GM12878 (cell line): Measurements from ENCODE around the gene CXCL8. TPM values are rescaled to one million over a fixed set of nuclear protein-coding genes. Genes with fewer than 3 reads are reported as not detected.
A peak's percentile ranks its signal among the peaks of the same experiment; 100 is the strongest.

Experiments used
- ATAC-seq: fragments of 200-7000 bp; cut with Tn5 transposase; 3 replicates; pipeline ENCODE4 v1.9.1; 2020; ENCODE audit warnings: mild to moderate bottlenecking, moderate library complexity
- BruUV-seq: library from RNA; stranded (reverse); fragments of 400-500 nt; replicated peaks from 2 replicates; lab custom pipeline; 2021; lab: Mats Ljungman, UMichigan
- CTCF ChIA-PET: fragments of 300-600 bp; sonication (Branson Sonifier 250); formaldehyde crosslinking; extraction: SDS; loops from one replicate; lab custom pipeline; 2021; ENCODE audit warnings: inconsistent platforms; lab: Yijun Ruan, JAX
- POLR2A ChIA-PET: fragments of 350-600 bp; formaldehyde crosslinking; extraction: SDS; loops from one replicate; lab custom pipeline; 2021; ENCODE audit warnings: inconsistent platforms; lab: Charles Lee
- RAD21 ChIA-PET: fragments of 300-600 bp; sonication (Branson Sonifier 250); formaldehyde crosslinking; loops from one replicate; lab custom pipeline; 2023; ENCODE audit warnings: antibody characterized with exemption; ENCODE audit not compliant: unreplicated experiment; lab: Charles Lee
- SMC1A ChIA-PET: fragments of 300-600 bp; sonication (Branson Sonifier 250); formaldehyde crosslinking; loops from one replicate; lab custom pipeline; 2023; ENCODE audit not compliant: unreplicated experiment, uncharacterized antibody; lab: Charles Lee
- DNase-seq: peaks from one replicate; pipeline ENCODE4 v3.0.0-alpha.2; 2011; ENCODE audit warnings: low read depth, low spot score
- FAIRE-seq: peaks from 3 replicates; lab custom pipeline; 2011; peaks lifted over from hg19 to GRCh38; lab: Jason Lieb, UNC
- H2AFZ ChIP-seq: 2 replicates; pipeline ENCODE4 v1.6.0; 2011; ENCODE audit warnings: low read depth, low read length, control low read depth; ENCODE audit not compliant: control insufficient read depth
- H3K27ac ChIP-seq: 2 replicates; pipeline ENCODE4 v1.5.1; 2011; ENCODE audit warnings: control low read depth; ENCODE audit not compliant: control insufficient read depth, insufficient read depth
- H3K27me3 ChIP-seq, 2 experiments: replicated peaks in 1 of 2; 2 replicates each; pipeline versions ENCODE4 v1.6.0 to v1.6.1; 2011; ENCODE audit warnings: low read length in 1 of 2; ENCODE audit not compliant: control insufficient read depth in 2 of 2, insufficient read depth in 2 of 2
- H3K36me3 ChIP-seq, 2 experiments: 2 replicates each; pipeline ENCODE4 v1.5.1; 2011; ENCODE audit warnings: low read length in 1 of 2; ENCODE audit not compliant: control insufficient read depth in 2 of 2, insufficient read depth in 2 of 2
- H3K4me1 ChIP-seq: 2 replicates; pipeline ENCODE4 v1.6.1; 2011; ENCODE audit warnings: mild to moderate bottlenecking, low read length, moderate library complexity, mixed read lengths; ENCODE audit not compliant: control insufficient read depth, insufficient read depth
- H3K4me2 ChIP-seq: 2 replicates; pipeline ENCODE4 v1.6.0; 2011; ENCODE audit warnings: control low read depth; ENCODE audit not compliant: control insufficient read depth, insufficient read depth
- H3K4me3 ChIP-seq: fragments of 200-600 bp; sonication (generic); 2 replicates; pipeline ENCODE4 v1.5.1; 2016
- H3K79me2 ChIP-seq: 2 replicates; pipeline ENCODE4 v1.6.0; 2011; ENCODE audit warnings: low read length; ENCODE audit not compliant: control insufficient read depth, insufficient read depth
- H3K9ac ChIP-seq: 2 replicates; pipeline ENCODE4 v1.8.0; 2011; ENCODE audit warnings: low read length, control low read depth, mixed read lengths; ENCODE audit not compliant: control insufficient read depth, insufficient read depth
- H3K9me3 ChIP-seq: replicated peaks from 3 replicates; pipeline ENCODE4 v1.5.1; 2011; ENCODE audit warnings: mild to moderate bottlenecking, low read length; ENCODE audit not compliant: control insufficient read depth, insufficient read depth
- H4K20me1 ChIP-seq: 2 replicates; pipeline ENCODE4 v1.6.0; 2011; ENCODE audit not compliant: control insufficient read depth, insufficient read depth
- CEBPB ChIP-seq, 2 experiments: fragments of 150-350 bp in 1 of 2; IDR thresholded peaks; 2 replicates each; pipeline ENCODE4 v1.6.1; 2012 to 2014; ENCODE audit warnings: low read depth in 2 of 2, low read length in 2 of 2, borderline replicate concordance in 1 of 2, inconsistent platforms in 1 of 2
- CREB1 ChIP-seq: IDR thresholded peaks from 2 replicates; pipeline ENCODE4 v1.6.1; 2012; ENCODE audit warnings: low read depth, mild to moderate bottlenecking, inconsistent platforms
- CTCF ChIP-seq, 3 experiments: IDR thresholded peaks in 2 of 3; conservative IDR thresholded peaks in 1 of 3; 2 replicates each; pipeline ENCODE4 v1.5.1; 2011; ENCODE audit warnings: low read depth in 3 of 3, low read length in 3 of 3, mild to moderate bottlenecking in 3 of 3, control low read depth in 2 of 3, moderate library complexity in 2 of 3, inconsistent platforms in 1 of 3, mixed read lengths in 1 of 3; ENCODE audit not compliant: control insufficient read depth in 2 of 3, insufficient read depth in 1 of 3; ENCODE audit errors: extremely low read depth in 1 of 3
- FOXM1 ChIP-seq: IDR thresholded peaks from 2 replicates; pipeline ENCODE4 v1.6.1; 2012; ENCODE audit warnings: low read depth, mild to moderate bottlenecking, inconsistent platforms, low read length, moderate library complexity
- IRF5 ChIP-seq: fragments of 450-650 bp; IDR thresholded peaks from 2 replicates; pipeline ENCODE4 v1.6.1; 2017; ENCODE audit warnings: borderline replicate concordance
- KDM1A ChIP-seq: fragments of 200-600 bp; sonication (generic); IDR thresholded peaks from 2 replicates; pipeline ENCODE4 v1.6.1; 2016; ENCODE audit warnings: borderline replicate concordance
- NR2C2 ChIP-seq: IDR thresholded peaks from 2 replicates; pipeline ENCODE4 v1.6.1; 2011; ENCODE audit warnings: borderline replicate concordance, low read depth; ENCODE audit not compliant: control insufficient read depth, insufficient read length
- RCOR1 ChIP-seq: conservative IDR thresholded peaks from 2 replicates; pipeline ENCODE4 v1.6.1; 2012; ENCODE audit warnings: low read depth, low read length, improper control_type of control experiment
- TARDBP ChIP-seq: IDR thresholded peaks from 2 replicates; pipeline ENCODE4 v1.6.1; 2016; ENCODE audit warnings: borderline replicate concordance
- YY1 ChIP-seq: IDR thresholded peaks from 2 replicates; pipeline ENCODE4 v1.6.1; 2011; ENCODE audit warnings: low read depth, mild to moderate bottlenecking, low read length
- ZNF217 ChIP-seq: fragments of 450-650 bp; IDR thresholded peaks from 2 replicates; pipeline ENCODE4 v1.6.1; 2017; ENCODE audit warnings: antibody characterized with exemption, mild to moderate bottlenecking
- ZZZ3 ChIP-seq: IDR thresholded peaks from 2 replicates; pipeline ENCODE4 v1.6.1; 2011; ENCODE audit warnings: low read depth; ENCODE audit not compliant: control insufficient read depth, insufficient read length
- WGBS: methylation state at CpG from one replicate; pipeline ENCODE4 v1.1.6; 2016; ENCODE audit warnings: low lambda C conversion rate; ENCODE audit not compliant: insufficient replicate concordance, insufficient coverage; ENCODE audit errors: missing lambda C conversion rate; 5-methylcytosine and 5-hydroxymethylcytosine counted together
- in situ Hi-C: fragments of 300-500 bp; cut with MboI; formaldehyde crosslinking; loops from 9 replicates; pipeline ENCODE4 v1.14.3; 2018; ENCODE audit warnings: mixed read lengths
- intact Hi-C: fragments of 100-400 bp; cut with micrococcal nuclease; formaldehyde crosslinking; loops from one replicate; pipeline ENCODE4 v1.14.2; 2022; ENCODE audit not compliant: unreplicated experiment
- polyA plus RNA-seq, 11 experiments: library from polyadenylated mRNA; depleted of rRNA in 4 of 11; unstranded in 6 of 11; stranded (reverse) in 5 of 11; fragments of >200 nt; fragmentation: Nextera tagmentation in 4 of 11; fragmentation: Illumina TruSeq in 1 of 11; extraction: Ambion mirVana in 4 of 11; extraction: Trizol in 1 of 11; gene quantifications; 1 replicate in 1 of 11; 2 replicates in 10 of 11; pipeline versions ENCODE4 v1.2.1 to v1.2.3, GENCODE V29; 2011 to 2016; ENCODE audit warnings: inconsistent platforms in 2 of 11, missing spikeins in 2 of 11, low read depth in 1 of 11
- total RNA-seq, 4 experiments: library from RNA; depleted of rRNA in 3 of 4; stranded (reverse); fragments of >200 nt in 3 of 4; fragmentation: Illumina TruSeq in 1 of 4; extraction: Trizol in 1 of 4; gene quantifications; 2 replicates each; pipeline versions ENCODE4 v1.2.1 to v1.2.3, GENCODE V29; 2013 to 2021
- TF ChIP-seq, protein P1 (sequence below): IDR thresholded peaks from 2 replicates; pipeline ENCODE4 v1.6.1; 2011; ENCODE audit warnings: mild to moderate bottlenecking, low read depth, low read length, moderate library complexity; ENCODE audit not compliant: insufficient replicate concordance

The CXCL8 gene
- total and polyA plus RNA-seq, 10 of the 15 experiments (the other 5 are each of a cell fraction or from before 2014, with no cell fraction given) = 0.09 to 0.36 (median 0.19) TPM; not detected in 1

DNA sequence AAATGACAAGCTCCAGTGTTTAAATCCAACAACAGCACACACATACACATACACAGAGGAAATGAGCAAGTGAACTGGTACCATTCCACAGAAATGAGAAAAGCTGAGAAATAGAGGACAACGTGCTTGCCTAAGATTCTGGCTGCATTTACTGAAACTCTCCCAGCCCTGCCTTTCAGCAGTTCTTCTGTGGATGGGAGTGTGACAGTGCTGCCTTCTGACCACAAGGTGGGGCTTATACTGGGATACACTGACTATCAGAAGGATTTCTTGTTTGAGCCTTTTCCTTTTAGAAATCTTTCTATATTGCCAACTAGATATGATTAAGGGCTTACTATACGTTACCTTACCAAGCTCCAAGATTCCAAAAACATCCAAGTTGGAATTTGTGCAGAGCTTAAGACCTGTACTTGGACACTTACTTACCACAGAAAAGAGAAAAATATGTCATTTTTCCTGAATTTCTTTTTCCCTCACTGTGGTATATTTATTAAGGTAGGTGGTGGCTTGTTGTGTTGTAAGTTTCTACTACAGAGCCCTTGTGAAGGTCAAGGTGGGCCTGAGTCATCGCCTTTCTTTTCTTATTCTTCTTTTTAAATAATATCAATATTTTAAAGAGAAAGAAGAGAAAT, 10.7 kb upstream of the CXCL8 start (continued):
- peak; percentile 67 to 79 (median 73) for TF ChIP-seq CTCF (IDR thresholded peaks at IDR 0.05 in 2 of 3, conservative IDR thresholded peaks at IDR 0.05 in 1 of 3; ENCODE audit: control insufficient read depth in 2 of 3, extremely low read depth in 1 of 3, insufficient read depth in 1 of 3, low read depth in 3 of 3, low read length in 3 of 3)

- no peak for FAIRE-seq
- Histone ChIP-seq H2AFZ (no peak overlapping the region), H3K9me3 (no peaks in the 10 kb centered on the region; the same call in 1 of the 3 replicates), H4K20me1 (no peaks in the 10 kb centered on the region), H3K27me3 (no peaks in the 10 kb centered on the region), H3K79me2 (no peaks in the 10 kb centered on the region), H3K4me2 (no peak overlapping the region), H3K4me3 (no peak overlapping the region), H3K27ac (no peak overlapping the region), H3K4me1 (peaks cover 22% of the 10 kb centered on the region), H3K9ac (no peak overlapping the region), H3K36me3 (no peaks in the 10 kb centered on the region)
- no TSS peak for BruUV-seq
- intact Hi-C loops (loop anchor here (5.0 kb wide), 1 partner anchor 143 kb away; no protein-coding TSS in a partner anchor), in situ Hi-C loops (no loop called here)
- ATAC-seq = no peak
- no peak for DNase-seq
- POLR2A ChIA-PET = interaction anchor here (1.2 kb wide), 1 partner anchor 10 kb away, joined by 3 read pairs; no protein-coding TSS in a partner anchor
- WGBS = 50% methylated on average over 2 of the region's 2 CpGs
- CTCF ChIA-PET = interaction anchor here (0.6 to 2.8 kb wide), 30 partner anchors 10 to 1277 kb away, joined by 3 to 33 read pairs (median 4); partner anchors contain the start of gene CXCL3
- RAD21 ChIA-PET = interaction anchor here (1.3 to 1.8 kb wide), 4 partner anchors 11 to 404 kb away, joined by 4 to 6 read pairs (median 4); no protein-coding TSS in a partner anchor
- SMC1A ChIA-PET = interaction anchor here (0.9 to 2.7 kb wide), 12 partner anchors 10 to 404 kb away, joined by 3 to 22 read pairs (median 6); no protein-coding TSS in a partner anchor
- TF ChIP-seq ZNF217 = no peak
- TF ChIP-seq YY1 = no peak
- no peak for TF ChIP-seq IRF5
- no peak for TF ChIP-seq ZZZ3
- TF ChIP-seq NR2C2 = no peak
- TF ChIP-seq, protein P1, sequence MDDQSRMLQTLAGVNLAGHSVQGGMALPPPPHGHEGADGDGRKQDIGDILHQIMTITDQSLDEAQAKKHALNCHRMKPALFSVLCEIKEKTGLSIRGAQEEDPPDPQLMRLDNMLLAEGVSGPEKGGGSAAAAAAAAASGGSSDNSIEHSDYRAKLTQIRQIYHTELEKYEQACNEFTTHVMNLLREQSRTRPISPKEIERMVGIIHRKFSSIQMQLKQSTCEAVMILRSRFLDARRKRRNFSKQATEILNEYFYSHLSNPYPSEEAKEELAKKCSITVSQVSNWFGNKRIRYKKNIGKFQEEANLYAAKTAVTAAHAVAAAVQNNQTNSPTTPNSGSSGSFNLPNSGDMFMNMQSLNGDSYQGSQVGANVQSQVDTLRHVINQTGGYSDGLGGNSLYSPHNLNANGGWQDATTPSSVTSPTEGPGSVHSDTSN = no peak
- no peak for TF ChIP-seq CREB1
- no peak for TF ChIP-seq RCOR1
- no peak for TF ChIP-seq FOXM1
- TF ChIP-seq CEBPB (IDR thresholded peaks at IDR 0.05; ENCODE audit: borderline replicate concordance in 1 of 2, low read depth in 2 of 2, low read length in 2 of 2) = no peak
- no peak for TF ChIP-seq KDM1A
- TF ChIP-seq CTCF (IDR thresholded peaks at IDR 0.05 in 2 of 3, conservative IDR thresholded peaks at IDR 0.05 in 1 of 3; ENCODE audit: control insufficient read depth in 2 of 3, extremely low read depth in 1 of 3, insufficient read depth in 1 of 3, low read depth in 3 of 3, low read length in 3 of 3) = no peak
- TF ChIP-seq TARDBP = no peak
These were observed 10.1 kb upstream of the CXCL8 start for GRCh38 chr4:73730292-73730691.
